RPMI8226 (cell line): ENCODE results near the gene NET1.

Experiments
- DNase-seq: peaks from one replicate; pipeline ENCODE4 v3.0.0-alpha.2; 2015

NET1 gene

DNA sequence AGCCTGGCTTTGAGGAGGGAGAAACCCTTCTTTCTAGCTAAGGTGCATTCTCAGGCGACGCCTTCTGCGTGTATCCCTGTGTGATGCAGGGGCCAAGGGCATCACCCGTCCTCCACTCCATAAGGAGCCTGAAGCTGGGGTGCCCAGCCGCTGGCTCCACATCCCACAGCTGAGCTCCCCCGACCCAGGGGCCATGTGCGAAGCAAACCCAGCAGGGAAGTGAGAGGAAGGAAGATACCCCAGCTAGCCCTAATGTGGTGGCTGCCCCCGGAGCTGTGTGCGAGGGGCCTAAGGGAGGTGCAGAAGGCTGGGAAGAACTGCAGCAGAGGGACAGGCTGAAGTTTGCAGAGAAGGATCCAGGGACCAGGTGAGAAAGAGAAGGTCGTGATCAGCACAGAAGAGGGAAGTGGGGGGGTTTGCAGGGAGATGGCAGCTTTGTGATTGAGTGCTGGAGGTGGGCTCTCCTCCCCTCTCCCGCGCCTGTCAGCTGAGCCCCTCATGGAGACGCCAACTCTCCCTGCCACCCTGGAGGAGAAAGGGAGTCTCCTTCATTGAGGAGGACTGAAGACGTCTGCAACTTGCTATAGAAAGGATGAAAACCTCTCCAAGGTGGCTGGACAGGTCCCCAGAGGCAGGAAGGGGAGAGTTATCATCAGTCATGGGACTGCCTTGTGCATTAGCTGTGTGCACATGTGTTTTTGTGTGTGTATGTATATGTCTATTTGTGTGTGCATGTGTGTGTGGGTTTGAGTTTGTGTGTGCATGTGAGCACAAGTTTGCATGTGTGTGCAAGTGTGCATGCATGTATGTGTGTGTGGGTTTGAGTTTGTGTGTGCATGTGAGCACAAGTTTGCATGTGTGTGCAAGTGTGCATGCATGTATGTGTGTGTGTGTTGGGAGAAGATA lies 90.5 kb downstream of the NET1 start:
- no peak for DNase-seq

DNA sequence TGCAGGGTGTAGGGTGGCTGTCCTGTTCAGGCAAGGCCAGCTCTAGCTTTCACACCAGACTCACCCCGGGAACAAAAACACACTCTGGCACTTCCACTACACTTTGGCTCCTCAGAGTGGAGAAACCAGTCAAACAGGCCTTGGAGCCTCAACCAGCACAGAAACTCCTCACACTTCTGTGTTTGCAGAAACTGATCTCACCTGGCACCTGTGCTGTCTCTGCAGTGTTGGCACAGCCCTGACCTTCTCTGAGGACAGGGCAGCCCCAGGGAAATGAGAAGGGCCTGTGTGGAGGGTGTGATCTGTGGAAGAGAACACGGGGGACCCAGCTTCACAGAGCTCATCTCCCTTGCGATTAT lies 91.1 kb downstream of the NET1 start:
- DNase-seq = peak; percentile 79

DNA sequence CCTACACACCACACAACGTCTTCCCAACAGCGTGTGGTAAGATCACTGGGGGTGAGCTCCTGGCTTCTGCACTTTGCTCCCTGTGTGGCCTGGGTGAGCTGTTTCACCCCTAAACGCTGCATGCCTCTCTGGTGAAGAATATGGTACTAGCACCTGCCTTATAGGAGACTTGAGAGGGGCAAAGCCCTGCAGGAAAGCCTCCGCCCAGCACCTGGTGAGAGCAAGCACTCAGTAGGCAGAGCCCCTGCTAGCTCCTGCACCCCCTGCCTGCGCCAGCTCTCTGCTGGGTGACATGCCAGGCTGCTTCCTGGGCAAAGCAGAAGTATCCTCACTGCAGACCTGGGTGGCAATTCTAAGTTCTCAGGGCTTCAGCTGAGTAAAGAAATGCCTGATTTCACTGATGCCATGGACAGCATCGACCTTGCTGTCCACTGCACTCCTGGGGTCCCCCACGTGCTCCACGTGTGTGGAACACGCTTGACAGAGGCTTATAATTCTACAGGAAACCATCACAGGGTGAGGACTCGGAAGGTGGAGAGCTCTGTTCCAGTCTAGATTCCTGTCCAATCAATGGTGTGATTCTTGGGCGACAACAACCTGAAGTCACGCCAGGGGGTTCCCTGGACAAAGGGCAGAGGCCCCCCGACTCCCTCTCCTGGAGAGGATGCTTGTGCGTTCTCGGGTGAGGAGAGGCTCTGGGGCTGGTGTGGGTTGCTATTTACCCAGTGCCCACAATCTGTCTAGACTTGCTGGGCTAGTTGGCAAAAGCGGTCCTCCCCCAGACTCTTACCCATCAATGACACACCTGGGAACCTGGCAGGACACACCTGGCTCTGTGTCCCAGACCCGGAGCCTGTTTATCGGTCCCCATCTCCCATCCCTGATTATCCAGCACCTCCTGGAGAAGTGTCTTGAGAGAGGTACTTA lies 92.1 kb downstream of the NET1 start:
- peak; percentile 65 for DNase-seq

- DNase-seq = no peak
Measured at GRCh38 chr10:5506246-5506645, 93.9 kb downstream of the NET1 start.

- DNase-seq = no peak
Measured at GRCh38 chr10:5506751-5507648, 94.6 kb downstream of the NET1 start.

- no peak for DNase-seq
Measured at GRCh38 chr10:5507649-5508131, 95.3 kb downstream of the NET1 start.

GRCh38 chr10:5508161-5508604 lies 95.8 kb downstream of the NET1 start:
- no peak for DNase-seq
